Measurements from ENCODE around the gene COL19A1.

Gene COL19A1

DNA sequence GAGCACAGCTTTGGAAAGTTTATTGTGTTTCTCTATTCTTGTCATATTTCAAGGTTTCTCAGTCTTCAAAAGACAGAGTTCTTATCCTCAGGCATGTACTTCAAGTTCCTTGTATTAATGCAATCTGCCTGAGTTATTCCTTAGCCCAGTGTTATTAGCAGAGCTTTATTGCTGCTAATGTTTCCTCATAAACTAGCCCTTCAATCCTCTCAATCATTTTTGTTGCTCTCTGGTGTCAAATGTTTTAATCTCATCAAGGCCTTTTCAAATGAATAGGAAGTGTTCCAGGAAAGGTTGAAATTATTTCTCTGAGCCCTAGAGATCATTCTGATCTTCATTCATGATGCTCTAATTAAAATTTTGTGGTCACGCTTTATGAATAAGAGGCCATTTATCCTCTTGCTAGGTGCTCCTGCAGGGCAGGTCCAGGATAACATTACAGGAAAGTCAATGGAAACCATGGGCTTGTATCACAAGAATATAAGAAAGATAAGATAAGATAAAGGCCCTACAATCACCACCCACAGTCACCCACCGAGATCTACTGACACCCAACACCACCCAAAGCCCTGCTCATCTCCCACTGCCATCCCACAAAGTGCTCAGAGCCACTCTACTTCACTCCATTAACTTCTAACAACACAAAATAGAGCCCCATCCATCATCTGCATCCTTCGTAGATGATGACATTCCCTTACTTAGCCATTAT is 310.6 kb downstream of the COL19A1 start:
- H4K20me1 ChIP-seq (ENCODE audit: low read depth, low read length), result no peaks in the 10 kb centered on the region
- H3K4me2 ChIP-seq (ENCODE audit: low read depth, low read length, poor library complexity, severe bottlenecking), result no peak overlapping the region
- H2AFZ ChIP-seq (ENCODE audit: low read depth, low read length, severe bottlenecking), result no peak overlapping the region
- no peak overlapping the region for H3K27ac ChIP-seq (ENCODE audit: low read depth, low read length)
- TF ChIP-seq, protein P1, sequence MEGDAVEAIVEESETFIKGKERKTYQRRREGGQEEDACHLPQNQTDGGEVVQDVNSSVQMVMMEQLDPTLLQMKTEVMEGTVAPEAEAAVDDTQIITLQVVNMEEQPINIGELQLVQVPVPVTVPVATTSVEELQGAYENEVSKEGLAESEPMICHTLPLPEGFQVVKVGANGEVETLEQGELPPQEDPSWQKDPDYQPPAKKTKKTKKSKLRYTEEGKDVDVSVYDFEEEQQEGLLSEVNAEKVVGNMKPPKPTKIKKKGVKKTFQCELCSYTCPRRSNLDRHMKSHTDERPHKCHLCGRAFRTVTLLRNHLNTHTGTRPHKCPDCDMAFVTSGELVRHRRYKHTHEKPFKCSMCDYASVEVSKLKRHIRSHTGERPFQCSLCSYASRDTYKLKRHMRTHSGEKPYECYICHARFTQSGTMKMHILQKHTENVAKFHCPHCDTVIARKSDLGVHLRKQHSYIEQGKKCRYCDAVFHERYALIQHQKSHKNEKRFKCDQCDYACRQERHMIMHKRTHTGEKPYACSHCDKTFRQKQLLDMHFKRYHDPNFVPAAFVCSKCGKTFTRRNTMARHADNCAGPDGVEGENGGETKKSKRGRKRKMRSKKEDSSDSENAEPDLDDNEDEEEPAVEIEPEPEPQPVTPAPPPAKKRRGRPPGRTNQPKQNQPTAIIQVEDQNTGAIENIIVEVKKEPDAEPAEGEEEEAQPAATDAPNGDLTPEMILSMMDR (IDR thresholded peaks at IDR 0.05; ENCODE audit: insufficient read depth, low read length, poor library complexity, severe bottlenecking), result no peak
- TF ChIP-seq EZH2phosphoT487 (conservative IDR thresholded peaks at IDR 0.05; ENCODE audit: low read length), result no peak
- no peaks in the 10 kb centered on the region for H3K9me3 ChIP-seq (ENCODE audit: insufficient read depth, low read length)
- H3K36me3 ChIP-seq (ENCODE audit: low read length), result no peaks in the 10 kb centered on the region
- no peak overlapping the region for H3K9ac ChIP-seq (ENCODE audit: low read length)
- no peaks in the 10 kb centered on the region for H3K79me2 ChIP-seq (ENCODE audit: insufficient read depth, low read length)
- H3K27me3 ChIP-seq (ENCODE audit: low read length), result no peaks in the 10 kb centered on the region
- no peak overlapping the region for H3K4me3 ChIP-seq (ENCODE audit: insufficient read depth, low read length, poor library complexity, severe bottlenecking)
- H3K9me2 ChIP-seq (replicated peaks; ENCODE audit: insufficient read depth, low read length), result no peaks in the 10 kb centered on the region
- no peaks in the 10 kb centered on the region for H3F3A ChIP-seq (ENCODE audit: insufficient read depth)

DNA sequence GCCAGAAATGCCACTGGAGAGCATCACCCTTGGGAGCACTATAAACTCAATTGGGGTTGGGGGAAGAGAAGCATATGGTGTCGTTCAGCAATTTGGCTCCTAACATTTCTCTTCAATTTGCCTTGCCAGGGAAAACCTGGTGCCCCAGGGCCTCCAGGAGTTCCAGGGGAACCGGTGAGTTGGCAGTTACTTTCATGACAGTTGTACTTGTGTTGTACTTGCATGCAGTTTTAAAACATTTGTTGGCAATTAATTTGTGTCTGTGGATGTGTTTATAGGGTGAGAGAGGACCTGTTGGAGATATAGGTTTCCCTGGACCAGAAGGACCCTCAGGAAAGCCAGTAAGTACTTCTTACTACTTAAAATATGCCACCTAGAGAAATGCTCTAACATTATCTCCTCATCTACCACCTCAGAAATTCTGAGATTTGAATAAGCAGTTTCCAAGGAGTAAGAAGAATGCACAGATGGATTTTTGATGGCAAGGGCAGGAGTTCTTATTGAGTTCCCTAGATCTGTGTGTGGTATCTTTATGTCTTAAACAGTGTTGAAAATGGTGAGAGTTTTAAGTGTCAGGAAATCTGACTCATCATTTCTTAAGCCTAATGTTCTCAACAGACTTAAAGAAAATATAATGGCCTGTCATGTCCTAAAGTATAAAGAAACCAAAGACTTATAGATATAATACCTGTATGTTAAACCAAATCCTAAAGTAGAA is 314.0 kb downstream of the COL19A1 start:
- no peak overlapping the region for H3K27ac ChIP-seq (ENCODE audit: low read depth, low read length)
- no peaks in the 10 kb centered on the region for H3K9me2 ChIP-seq (replicated peaks; ENCODE audit: insufficient read depth, low read length)

DNA sequence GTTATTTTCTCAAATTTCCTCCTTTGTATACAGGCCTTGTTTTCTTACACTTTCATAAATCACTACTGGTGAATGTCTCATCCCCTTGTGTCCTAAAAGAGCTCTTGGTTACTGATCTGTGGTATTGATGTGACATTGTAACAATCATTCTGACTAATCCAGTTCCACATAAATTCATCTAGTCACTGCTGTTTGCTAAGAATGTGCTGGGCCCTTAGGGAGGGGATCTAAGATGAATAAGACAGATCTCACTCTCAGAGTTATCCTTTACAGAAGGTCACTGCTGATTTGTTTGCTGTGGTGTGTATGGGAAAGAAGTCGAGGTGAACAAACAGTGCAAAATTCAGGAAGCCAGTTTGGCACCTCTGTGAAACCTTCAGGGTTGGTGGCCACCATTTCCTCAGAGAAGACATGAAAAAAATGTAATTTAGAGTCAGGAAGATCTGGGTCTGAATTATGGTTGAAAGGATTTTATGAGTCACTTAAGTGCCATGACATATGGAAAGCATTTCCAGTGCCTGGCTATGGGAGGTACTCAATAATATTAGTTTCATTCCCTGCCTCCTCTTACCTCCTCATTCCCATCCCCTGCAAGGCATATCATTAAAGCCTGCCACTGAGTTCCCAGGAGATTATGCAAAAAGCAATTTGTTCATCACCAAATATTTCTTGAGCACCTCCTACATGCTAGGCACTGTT is 314.7 kb downstream of the COL19A1 start:
- Histone ChIP-seq H3F3A (ENCODE audit: insufficient read depth) (no peaks in the 10 kb centered on the region), H3K4me3 (ENCODE audit: insufficient read depth, low read length, poor library complexity, severe bottlenecking) (no peak overlapping the region), H3K9me2 (replicated peaks; ENCODE audit: insufficient read depth, low read length) (no peaks in the 10 kb centered on the region), H3K9me3 (ENCODE audit: insufficient read depth, low read length) (no peaks in the 10 kb centered on the region), H3K27ac (ENCODE audit: low read depth, low read length) (no peak overlapping the region), H3K79me2 (ENCODE audit: insufficient read depth, low read length) (no peaks in the 10 kb centered on the region), H2AFZ (ENCODE audit: low read depth, low read length, severe bottlenecking) (no peak overlapping the region), H3K4me2 (ENCODE audit: low read depth, low read length, poor library complexity, severe bottlenecking) (no peak overlapping the region), H4K20me1 (ENCODE audit: low read depth, low read length) (no peaks in the 10 kb centered on the region), H3K9ac (ENCODE audit: low read length) (no peak overlapping the region), H3K36me3 (ENCODE audit: low read length) (no peaks in the 10 kb centered on the region), H3K27me3 (ENCODE audit: low read length) (no peaks in the 10 kb centered on the region)
- TF ChIP-seq, protein P1 (IDR thresholded peaks at IDR 0.05; ENCODE audit: insufficient read depth, low read length, poor library complexity, severe bottlenecking), result no peak
- TF ChIP-seq EZH2phosphoT487 (conservative IDR thresholded peaks at IDR 0.05; ENCODE audit: low read length), result no peak

More for the DNA sequence above, 314.0 kb downstream of the COL19A1 start:
- no peaks in the 10 kb centered on the region for H3F3A ChIP-seq (ENCODE audit: insufficient read depth)
- no peaks in the 10 kb centered on the region for H3K79me2 ChIP-seq (ENCODE audit: insufficient read depth, low read length)
- H3K9me3 ChIP-seq (ENCODE audit: insufficient read depth, low read length), result no peaks in the 10 kb centered on the region
- H3K4me2 ChIP-seq (ENCODE audit: low read depth, low read length, poor library complexity, severe bottlenecking), result no peak overlapping the region
- H3K36me3 ChIP-seq (ENCODE audit: low read length), result no peaks in the 10 kb centered on the region
- no peaks in the 10 kb centered on the region for H3K27me3 ChIP-seq (ENCODE audit: low read length)
- H3K4me3 ChIP-seq (ENCODE audit: insufficient read depth, low read length, poor library complexity, severe bottlenecking), result no peak overlapping the region
- no peak overlapping the region for H3K9ac ChIP-seq (ENCODE audit: low read length)
- no peak overlapping the region for H2AFZ ChIP-seq (ENCODE audit: low read depth, low read length, severe bottlenecking)
- no peaks in the 10 kb centered on the region for H4K20me1 ChIP-seq (ENCODE audit: low read depth, low read length)
- TF ChIP-seq, protein P1 (IDR thresholded peaks at IDR 0.05; ENCODE audit: insufficient read depth, low read length, poor library complexity, severe bottlenecking), result no peak
- no peak for TF ChIP-seq EZH2phosphoT487 (conservative IDR thresholded peaks at IDR 0.05; ENCODE audit: low read length)

Data from SU-DHL-6 (cell line).